Lower leg skin (tissue), 4 donors: ENCODE data around the gene H6PD. TPM values are rescaled to one million over a fixed set of nuclear protein-coding genes. Genes with fewer than 3 reads are reported as not detected.

ENCODE experiments used
- DNase-seq, 2 donors: peaks; one replicate each; pipeline ENCODE4 v3.0.0-alpha.2; 2019; ENCODE audit warnings: low spot score in 2 of 2
- H3K4me3 ChIP-seq: fragments of 200-600 bp; sonication (generic); 2 replicates; pipeline ENCODE4 v1.5.1; 2017; ENCODE audit warnings: mild to moderate bottlenecking, low read depth; ENCODE audit not compliant: poor library complexity, severe bottlenecking
- POLR2A ChIP-seq, 2 donors: fragments of 450-650 bp; IDR thresholded peaks; one replicate each; pipeline ENCODE4 v1.6.1; 2016 to 2017; ENCODE audit warnings: antibody characterized with exemption in 2 of 2, mild to moderate bottlenecking in 1 of 2, moderate library complexity in 1 of 2
- WGBS, 2 donors: methylation state at CpG; one replicate each; pipeline ENCODE4 v1.1.5; 2018; 5-methylcytosine and 5-hydroxymethylcytosine counted together
- intact Hi-C: fragments of 100-400 bp; cut with DNase I; formaldehyde crosslinking; loops from one replicate; pipeline ENCODE4 v1.15.0; 2023; ENCODE audit warnings: low total_unique reads
- total RNA-seq, 4 donors: library from RNA; depleted of rRNA; stranded (reverse); fragments of >200 nt; gene quantifications; one replicate each; pipeline ENCODE4 v1.1.0, GENCODE V29; 2016
- TF ChIP-seq, protein P1 (sequence below), 3 donors: fragments of 450-650 bp; IDR thresholded peaks; one replicate each; pipeline ENCODE4 v1.5.1; 2016; ENCODE audit warnings: antibody characterized with exemption in 3 of 3, mild to moderate bottlenecking in 3 of 3, moderate library complexity in 2 of 3

H6PD gene
- total RNA-seq, 4 donors from 2014 or later = 65.5 to 98.7 (median 87.8) TPM

DNA sequence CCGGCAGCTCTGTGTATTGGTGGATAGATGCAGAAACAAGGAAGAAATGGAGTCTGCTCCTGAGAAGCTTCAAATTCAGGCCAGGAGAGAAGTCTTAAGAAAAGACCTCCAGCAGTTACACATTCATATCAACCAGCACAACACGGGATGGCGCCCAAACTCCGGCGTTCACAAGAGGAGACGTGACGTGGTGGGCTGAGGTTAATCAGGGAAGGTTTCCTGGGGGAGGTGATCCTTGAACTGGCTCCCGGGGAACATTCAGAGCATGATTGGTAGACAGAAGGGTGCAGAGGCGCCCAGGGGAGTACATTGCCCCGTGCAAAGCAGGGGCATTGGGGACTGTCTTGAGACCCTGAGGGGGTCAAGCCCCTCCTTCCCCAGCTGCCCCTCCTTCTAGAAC is 30.5 kb downstream of the H6PD start:
- DNase-seq = no peak
- H3K4me3 ChIP-seq = no peak overlapping the region
- TF ChIP-seq, protein P1, sequence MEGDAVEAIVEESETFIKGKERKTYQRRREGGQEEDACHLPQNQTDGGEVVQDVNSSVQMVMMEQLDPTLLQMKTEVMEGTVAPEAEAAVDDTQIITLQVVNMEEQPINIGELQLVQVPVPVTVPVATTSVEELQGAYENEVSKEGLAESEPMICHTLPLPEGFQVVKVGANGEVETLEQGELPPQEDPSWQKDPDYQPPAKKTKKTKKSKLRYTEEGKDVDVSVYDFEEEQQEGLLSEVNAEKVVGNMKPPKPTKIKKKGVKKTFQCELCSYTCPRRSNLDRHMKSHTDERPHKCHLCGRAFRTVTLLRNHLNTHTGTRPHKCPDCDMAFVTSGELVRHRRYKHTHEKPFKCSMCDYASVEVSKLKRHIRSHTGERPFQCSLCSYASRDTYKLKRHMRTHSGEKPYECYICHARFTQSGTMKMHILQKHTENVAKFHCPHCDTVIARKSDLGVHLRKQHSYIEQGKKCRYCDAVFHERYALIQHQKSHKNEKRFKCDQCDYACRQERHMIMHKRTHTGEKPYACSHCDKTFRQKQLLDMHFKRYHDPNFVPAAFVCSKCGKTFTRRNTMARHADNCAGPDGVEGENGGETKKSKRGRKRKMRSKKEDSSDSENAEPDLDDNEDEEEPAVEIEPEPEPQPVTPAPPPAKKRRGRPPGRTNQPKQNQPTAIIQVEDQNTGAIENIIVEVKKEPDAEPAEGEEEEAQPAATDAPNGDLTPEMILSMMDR (IDR thresholded peaks at IDR 0.05) = no peak
- intact Hi-C loops = no loop called here
- 91 to 92% methylated on average over 10 of the region's 10 CpGs for WGBS, 2 donors

DNA sequence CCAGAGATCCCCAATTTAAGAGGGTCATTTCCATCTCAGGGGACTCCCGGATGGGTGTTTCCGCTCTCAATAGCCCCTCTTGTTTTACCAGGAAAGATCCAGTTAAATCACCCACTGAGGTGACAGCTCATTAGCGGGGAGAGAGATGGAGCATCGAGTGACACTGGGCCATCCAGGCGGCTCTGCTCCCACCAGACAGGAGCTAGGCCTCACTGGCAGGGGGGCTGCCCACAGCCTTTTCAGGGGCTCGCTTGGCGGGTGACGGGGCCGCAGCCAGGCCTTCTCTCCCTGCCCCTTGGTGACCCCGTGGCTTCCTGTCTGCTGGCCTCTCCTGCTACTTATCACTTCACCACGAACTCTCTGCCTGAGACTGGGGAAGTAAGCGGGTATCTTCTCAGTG is 31.4 kb downstream of the H6PD start:
- intact Hi-C loops = no loop called here
- H3K4me3 ChIP-seq = no peak overlapping the region
- TF ChIP-seq, protein P1 (IDR thresholded peaks at IDR 0.05) = no peak
- no peak for TF ChIP-seq POLR2A (IDR thresholded peaks at IDR 0.05)
- WGBS, 2 donors = 87 to 91% methylated on average over 12 of the region's 12 CpGs
- no peak for DNase-seq

DNA sequence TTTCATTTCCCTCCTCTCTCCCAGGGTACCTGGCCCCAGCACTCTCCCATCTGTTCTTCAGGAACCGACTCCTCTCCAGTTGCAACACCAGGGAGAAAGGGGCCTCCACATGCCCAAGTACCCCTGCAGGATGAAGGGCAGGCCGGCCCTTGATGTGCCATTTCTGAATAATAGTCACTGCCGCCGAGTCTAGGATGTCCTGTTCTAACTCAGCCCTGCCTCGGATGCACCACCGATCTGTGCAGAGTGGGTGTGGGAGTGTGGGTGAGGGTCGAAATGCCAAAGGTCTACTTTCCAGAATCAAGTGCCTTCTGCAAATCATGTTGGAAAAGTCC is 32.7 kb downstream of the H6PD start:
- no peak overlapping the region for H3K4me3 ChIP-seq
- intact Hi-C loops = no loop called here
- TF ChIP-seq, protein P1 (IDR thresholded peaks at IDR 0.05) = no peak
- no peak for TF ChIP-seq POLR2A (IDR thresholded peaks at IDR 0.05)
- DNase-seq = no peak
- WGBS, 2 donors = 70 to 84% methylated on average over 7 of the region's 7 CpGs

DNA sequence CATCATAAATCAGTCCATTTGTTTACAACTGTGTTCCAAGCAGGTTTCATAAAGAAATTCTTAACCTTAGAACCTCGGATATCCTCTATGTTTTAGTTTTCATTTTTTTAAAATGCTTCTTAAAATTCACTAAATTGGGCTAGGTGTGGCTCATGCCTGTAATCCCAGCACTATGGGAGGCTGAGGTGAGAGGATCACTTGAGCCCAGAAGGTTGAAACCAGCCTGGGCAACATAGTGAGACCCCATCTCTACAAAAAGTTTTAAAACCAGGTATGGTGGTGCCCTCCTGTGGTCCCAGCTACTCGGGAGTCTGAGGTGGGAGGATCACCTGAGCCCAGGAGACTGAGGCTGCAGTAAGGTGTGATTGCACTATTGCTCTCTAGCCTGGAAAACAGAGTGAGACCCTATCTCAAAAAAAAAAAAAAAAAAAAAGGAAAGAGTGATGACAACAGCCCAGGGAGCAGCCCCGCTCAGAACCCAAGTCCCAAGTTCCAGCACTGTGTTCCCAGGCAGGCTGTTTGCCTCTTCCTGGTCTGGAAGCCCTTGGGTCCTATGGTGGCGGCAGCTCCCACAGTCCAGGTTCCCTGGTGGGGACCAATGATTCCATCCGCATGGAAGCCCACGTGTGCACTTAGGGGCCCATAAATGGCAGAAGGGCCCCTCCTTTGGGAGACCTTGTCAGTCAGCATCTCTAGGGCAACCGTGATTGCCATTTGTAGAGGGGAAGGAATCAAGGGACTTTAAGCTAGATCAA is 33.4 kb downstream of the H6PD start:
- H3K4me3 ChIP-seq = no peak overlapping the region
- WGBS, 2 donors = 91 to 98% methylated on average over 7 of the region's 7 CpGs
- DNase-seq = no peak
- intact Hi-C loops = no loop called here
- no peak for TF ChIP-seq POLR2A (IDR thresholded peaks at IDR 0.05)
- TF ChIP-seq, protein P1 (IDR thresholded peaks at IDR 0.05) = no peak

DNA sequence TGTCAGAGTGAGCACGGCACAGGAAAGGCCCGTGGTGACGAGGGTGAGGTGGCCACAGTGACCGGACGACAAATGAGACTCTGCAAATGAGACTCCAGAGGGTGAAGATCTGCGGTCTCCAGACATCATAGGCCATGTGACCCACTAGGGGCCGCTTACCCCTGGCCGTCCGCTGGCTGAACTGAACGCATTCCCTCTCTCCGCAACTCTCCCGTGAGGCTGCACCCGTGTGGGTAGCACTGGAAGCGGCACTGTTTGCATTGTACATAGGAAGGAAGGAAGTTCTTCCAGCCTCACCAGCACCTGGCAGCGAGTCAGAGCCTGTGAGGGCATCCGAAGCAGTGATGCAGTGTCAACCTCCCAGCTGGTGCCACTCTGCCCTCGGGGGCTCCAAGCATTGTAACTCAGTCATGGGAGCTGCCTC is 34.5 kb downstream of the H6PD start:
- WGBS, 2 donors = 82 to 83% methylated on average over 17 of the region's 17 CpGs
- TF ChIP-seq POLR2A (IDR thresholded peaks at IDR 0.05) = no peak
- TF ChIP-seq, protein P1 (IDR thresholded peaks at IDR 0.05) = no peak
- DNase-seq = no peak
- intact Hi-C loops = no loop called here
- H3K4me3 ChIP-seq = no peak overlapping the region

DNA sequence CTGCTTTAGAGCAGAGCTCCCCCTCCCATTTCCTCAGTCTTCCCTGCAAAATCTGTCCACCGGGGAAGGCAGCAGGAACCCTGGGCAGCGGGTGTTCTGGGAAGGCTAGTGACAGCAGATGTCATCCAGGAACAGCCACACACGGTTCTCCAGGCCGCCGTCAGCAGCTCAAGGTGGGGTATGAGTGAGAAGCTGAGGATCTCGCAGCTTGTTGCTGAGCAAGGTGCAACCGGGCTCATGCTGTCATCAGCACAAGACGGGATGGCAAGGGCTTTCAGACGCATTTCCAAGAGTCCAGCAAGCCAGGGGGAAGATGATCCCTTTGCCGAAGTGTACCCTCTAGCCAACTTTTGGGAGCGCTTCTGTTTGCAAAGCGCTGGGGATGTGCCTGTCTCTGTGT is 35.1 kb downstream of the H6PD start:
- TF ChIP-seq, protein P1 (IDR thresholded peaks at IDR 0.05) = no peak
- TF ChIP-seq POLR2A (IDR thresholded peaks at IDR 0.05) = no peak
- WGBS, 2 donors = 87 to 94% methylated on average over 12 of the region's 12 CpGs
- intact Hi-C loops = no loop called here
- DNase-seq = no peak
- H3K4me3 ChIP-seq = no peak overlapping the region
